RWPE1 (cell line): Measurements from ENCODE around the gene ARHGEF4.

Experiments
- CTCF ChIA-PET: fragments of 350-600 bp; sonication (Branson Sonifier 250); formaldehyde crosslinking; extraction: SDS; loops from one replicate; lab custom pipeline; 2021; lab: Yijun Ruan, JAX
- POLR2A ChIA-PET: fragments of 400-600 bp; formaldehyde crosslinking; extraction: SDS; loops from one replicate; lab custom pipeline; 2020; ENCODE audit warnings: antibody characterized with exemption; ENCODE audit not compliant: low non-redundant PET; lab: Yijun Ruan, JAX
- DNase-seq: peaks from one replicate; pipeline ENCODE4 v3.0.0; 2012; ENCODE audit warnings: low spot score
- H3K27ac ChIP-seq: fragments of 450-650 bp; 2 replicates; pipeline ENCODE4 v1.5.1; 2017
- TF ChIP-seq, protein P1 (sequence below): fragments of 450-650 bp; conservative IDR thresholded peaks from 2 replicates; pipeline ENCODE4 v1.5.1; 2017; ENCODE audit warnings: low read depth, mild to moderate bottlenecking

The ARHGEF4 gene

GRCh38 chr2:130887643-130888042 lies 50.9 kb downstream of the ARHGEF4 start:
- ChIA-PET CTCF (no interaction called here), POLR2A (no interaction called here)
- H3K27ac ChIP-seq, result no peak overlapping the region
- DNase-seq, result no peak
- TF ChIP-seq, protein P1, sequence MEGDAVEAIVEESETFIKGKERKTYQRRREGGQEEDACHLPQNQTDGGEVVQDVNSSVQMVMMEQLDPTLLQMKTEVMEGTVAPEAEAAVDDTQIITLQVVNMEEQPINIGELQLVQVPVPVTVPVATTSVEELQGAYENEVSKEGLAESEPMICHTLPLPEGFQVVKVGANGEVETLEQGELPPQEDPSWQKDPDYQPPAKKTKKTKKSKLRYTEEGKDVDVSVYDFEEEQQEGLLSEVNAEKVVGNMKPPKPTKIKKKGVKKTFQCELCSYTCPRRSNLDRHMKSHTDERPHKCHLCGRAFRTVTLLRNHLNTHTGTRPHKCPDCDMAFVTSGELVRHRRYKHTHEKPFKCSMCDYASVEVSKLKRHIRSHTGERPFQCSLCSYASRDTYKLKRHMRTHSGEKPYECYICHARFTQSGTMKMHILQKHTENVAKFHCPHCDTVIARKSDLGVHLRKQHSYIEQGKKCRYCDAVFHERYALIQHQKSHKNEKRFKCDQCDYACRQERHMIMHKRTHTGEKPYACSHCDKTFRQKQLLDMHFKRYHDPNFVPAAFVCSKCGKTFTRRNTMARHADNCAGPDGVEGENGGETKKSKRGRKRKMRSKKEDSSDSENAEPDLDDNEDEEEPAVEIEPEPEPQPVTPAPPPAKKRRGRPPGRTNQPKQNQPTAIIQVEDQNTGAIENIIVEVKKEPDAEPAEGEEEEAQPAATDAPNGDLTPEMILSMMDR, result no peak

DNA sequence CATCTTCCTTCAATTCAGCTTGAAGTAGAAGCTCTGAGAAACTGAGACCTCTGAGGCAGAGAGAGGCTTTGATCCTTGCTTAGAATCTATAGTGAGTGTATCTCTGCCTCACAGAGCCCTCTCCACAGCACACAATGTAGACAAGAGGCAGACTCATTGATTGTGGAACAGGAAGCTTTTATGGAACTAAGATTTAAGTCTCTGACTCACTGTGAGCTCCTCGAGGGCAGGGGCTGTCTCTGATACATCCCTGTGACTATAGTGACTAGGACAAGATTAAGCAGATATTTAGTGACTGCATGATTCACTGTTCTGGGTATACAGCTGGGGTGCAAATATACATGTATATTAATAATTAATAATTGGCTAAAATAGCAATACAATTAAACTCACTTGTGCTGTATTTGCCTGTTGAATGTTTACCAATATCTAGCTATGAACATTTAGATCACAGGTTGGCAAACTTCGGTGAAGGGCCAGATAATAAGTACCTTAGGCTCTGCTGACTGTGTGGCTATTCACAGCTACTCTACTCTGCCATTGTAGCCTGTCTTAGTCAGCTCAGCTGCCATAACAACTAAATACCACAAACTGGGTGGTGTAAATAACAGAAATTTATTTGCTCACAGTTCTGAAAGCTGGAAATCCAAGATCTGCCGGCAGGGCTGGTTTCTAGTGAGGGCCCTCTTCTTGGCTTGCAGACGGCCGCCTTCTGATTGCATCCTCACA lies 54.4 kb downstream of the ARHGEF4 start:
- peak overlapping the region; percentile 32; the same call in 1 of the 2 replicates for H3K27ac ChIP-seq
- ChIA-PET CTCF (interaction anchor here (0.7 kb wide), 1 partner anchor 522 kb away, joined by 3 read pairs; no protein-coding TSS in a partner anchor), POLR2A (no interaction called here)
- DNase-seq, result peak; percentile 19
- TF ChIP-seq, protein P1, result no peak

GRCh38 chr2:130891966-130892365 lies 55.3 kb downstream of the ARHGEF4 start:
- TF ChIP-seq, protein P1, result no peak
- CTCF ChIA-PET, result interaction anchor here (0.7 kb wide), 1 partner anchor 521 kb away, joined by 3 read pairs; no protein-coding TSS in a partner anchor
- POLR2A ChIA-PET, result no interaction called here
- DNase-seq, result no peak
- H3K27ac ChIP-seq, result peak overlapping the region; percentile 87; the same call in 1 of the 2 replicates

DNA sequence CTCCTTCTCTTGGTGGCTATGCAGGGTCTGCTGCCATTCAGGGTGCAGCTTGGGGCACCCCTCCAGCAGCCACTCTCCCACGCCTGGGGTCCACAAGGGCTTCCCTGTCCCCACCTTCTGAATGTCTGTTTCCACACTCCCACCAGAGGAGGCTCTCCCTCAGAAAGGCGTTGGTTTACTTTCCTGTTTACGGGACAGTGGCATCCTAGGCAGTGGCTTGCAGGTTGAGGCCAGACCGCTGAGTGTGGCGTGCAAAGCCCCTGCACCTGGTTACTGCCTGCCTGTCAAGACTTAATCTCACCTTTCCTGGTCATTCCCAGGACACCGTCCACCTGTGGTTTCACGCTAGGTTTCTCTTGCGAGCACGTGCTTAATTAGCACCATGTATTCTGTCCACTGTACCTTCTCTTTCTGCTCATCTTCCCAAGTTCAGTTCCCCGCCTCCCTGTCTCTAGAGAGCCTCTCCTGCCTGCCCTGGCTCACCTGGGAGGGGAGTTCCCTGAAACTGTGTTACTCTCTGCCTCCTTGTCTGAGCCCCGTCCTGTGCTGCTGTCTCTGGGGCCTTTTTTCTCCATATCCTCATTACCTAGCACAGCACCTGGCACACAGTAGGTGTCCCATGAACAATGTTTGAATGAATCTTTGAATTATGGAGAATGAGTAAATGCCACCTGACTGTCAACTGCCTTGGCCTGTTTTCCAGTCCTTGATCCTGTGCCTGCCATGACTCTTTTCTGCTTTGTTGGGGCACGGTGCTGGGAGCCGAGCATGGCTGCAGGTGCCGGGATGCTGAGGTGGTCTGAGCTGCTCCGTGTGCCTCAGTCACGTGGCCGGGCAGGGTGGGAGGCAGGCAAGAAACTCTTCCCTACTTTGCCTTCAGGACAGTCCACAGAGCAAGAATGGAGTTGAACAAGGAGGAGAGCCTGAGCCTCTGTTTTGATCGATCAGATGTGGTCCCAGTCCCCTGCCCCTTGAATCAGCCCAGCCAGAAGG lies 56.4 kb downstream of the ARHGEF4 start:
- TF ChIP-seq, protein P1, result no peak
- H3K27ac ChIP-seq, result peak overlapping the region; percentile 87
- ChIA-PET POLR2A (no interaction called here), CTCF (no interaction called here)
- DNase-seq, result no peak

- peak overlapping the region; percentile 87 for H3K27ac ChIP-seq
- ChIA-PET CTCF (no interaction called here), POLR2A (no interaction called here)
- peak; percentile 23 for DNase-seq
- TF ChIP-seq, protein P1, result no peak
Measured at GRCh38 chr2:130894326-130894942, 57.7 kb downstream of the ARHGEF4 start.

DNA sequence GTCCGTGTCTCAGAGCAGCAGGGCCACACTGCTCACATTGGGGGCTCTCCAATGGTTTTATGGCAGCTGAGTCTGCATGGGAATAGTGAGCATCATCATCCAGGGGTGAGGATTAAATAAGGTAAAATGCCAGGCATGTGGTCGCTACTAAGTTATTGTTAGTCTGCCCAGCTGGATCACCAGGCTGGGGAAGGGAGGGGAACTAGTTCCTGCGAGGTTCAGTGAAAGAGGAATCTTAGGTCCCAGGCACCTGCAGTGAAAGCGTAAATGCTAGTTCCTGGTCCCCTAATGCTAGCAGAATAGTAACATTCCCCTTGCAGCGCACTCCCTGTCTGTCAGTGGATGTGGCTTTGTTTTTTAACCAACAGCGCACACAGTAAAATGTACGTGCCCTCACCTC lies 60.1 kb downstream of the ARHGEF4 start:
- peak overlapping the region; percentile 47 for H3K27ac ChIP-seq
- ChIA-PET CTCF (no interaction called here), POLR2A (no interaction called here)
- TF ChIP-seq, protein P1, result no peak
- no peak for DNase-seq
